Natural killer cell (primary cell): ENCODE data around the gene SLC37A3. TPM values are rescaled to one million over a fixed set of nuclear protein-coding genes. Genes with fewer than 3 reads are reported as not detected.
A peak's percentile ranks its signal among the peaks of the same experiment; 100 is the strongest.

Experiments used
- ATAC-seq, 3 donors: fragments of 150-1000 bp in 2 of 3; fragments of 200-7000 bp in 1 of 3; cut with Tn5 transposase; 1 replicate in 1 of 3; 2 replicates in 2 of 3; pipeline ENCODE4 v1.10.0; 2021; ENCODE audit warnings: mild to moderate bottlenecking in 2 of 3, moderate library complexity in 2 of 3
- DNase-seq, 2 donors: peaks; one replicate each; pipeline versions ENCODE4 v3.0.0 to v3.0.0-alpha.2; 2013 to 2021; ENCODE audit warnings: mixed read lengths in 1 of 2
- H3K27ac ChIP-seq: one replicate; pipeline ENCODE4 v1.5.1; 2013; ENCODE audit warnings: mild to moderate bottlenecking, low read length
- H3K27me3 ChIP-seq: one replicate; pipeline ENCODE4 v1.6.1; 2013; ENCODE audit warnings: low read length; ENCODE audit not compliant: control insufficient read depth, insufficient read depth
- H3K36me3 ChIP-seq: one replicate; pipeline ENCODE4 v1.6.1; 2013; ENCODE audit warnings: low read length; ENCODE audit not compliant: control insufficient read depth, insufficient read depth
- H3K4me1 ChIP-seq: one replicate; pipeline ENCODE4 v1.6.1; 2013; ENCODE audit warnings: low read length; ENCODE audit not compliant: control insufficient read depth, insufficient read depth
- H3K4me3 ChIP-seq: one replicate; pipeline ENCODE4 v1.5.1; 2013; ENCODE audit warnings: low read length
- H3K9me3 ChIP-seq: one replicate; pipeline ENCODE4 v1.6.1; 2013; ENCODE audit warnings: low read length; ENCODE audit not compliant: control insufficient read depth, insufficient read depth
- H3K27ac Mint-ChIP-seq, 2 donors: one replicate each; pipeline ENCODE4 v1.8.0; 2022; ENCODE audit warnings: mild to moderate bottlenecking in 2 of 2, mixed read lengths in 2 of 2, moderate library complexity in 1 of 2
- H3K27me3 Mint-ChIP-seq, 2 donors: one replicate each; pipeline ENCODE4 v1.8.0; 2022; ENCODE audit warnings: low read depth in 2 of 2, mixed read lengths in 2 of 2
- H3K36me3 Mint-ChIP-seq: one replicate; pipeline ENCODE4 v1.8.0; 2022; ENCODE audit warnings: mixed read lengths
- H3K4me1 Mint-ChIP-seq, 2 donors: one replicate each; pipeline ENCODE4 v1.8.0; 2022; ENCODE audit warnings: mixed read lengths in 2 of 2
- H3K4me3 Mint-ChIP-seq: one replicate; pipeline ENCODE4 v1.8.0; 2022; ENCODE audit warnings: mild to moderate bottlenecking, moderate library complexity, mixed read lengths
- H3K9me3 Mint-ChIP-seq, 2 donors: one replicate each; pipeline ENCODE4 v1.8.0; 2022; ENCODE audit warnings: mixed read lengths in 2 of 2
- CTCF ChIP-seq: fragments of 200-600 bp; IDR thresholded peaks from one replicate; pipeline ENCODE4 v1.8.0; 2022; ENCODE audit warnings: antibody characterized with exemption
- WGBS: methylation state at CpG from one replicate; pipeline ENCODE4 v1.1.7; 2013; ENCODE audit warnings: missing lambda C conversion rate; ENCODE audit not compliant: insufficient coverage; 5-methylcytosine and 5-hydroxymethylcytosine counted together
- intact Hi-C: fragments of 100-400 bp; cut with micrococcal nuclease; formaldehyde crosslinking; loops from one replicate; pipeline ENCODE4 v1.14.2; 2022
- total RNA-seq, 4 donors: library from RNA; stranded (reverse); fragments of 120-200 nt in 1 of 4; gene quantifications; one replicate each; pipeline versions ENCODE4 v1.2.3 to v1.2.4, GENCODE V29; 2013 to 2022

The SLC37A3 gene
- total RNA-seq, 3 donors from 2014 or later (not counting 1 experiment from before 2014, with no cell fraction given) = 19.1 to 26.4 (median 24.5) TPM

GRCh38 chr7:140384894-140385545 lies 13.3 kb downstream of the SLC37A3 start:
- Mint-ChIP-seq H3K27ac (no peak overlapping the region), H3K4me1 (no peaks in the 10 kb centered on the region), H3K27me3 (no peaks in the 10 kb centered on the region), H3K4me3 (no peak overlapping the region), H3K36me3 (no peaks in the 10 kb centered on the region), H3K9me3 (no peaks in the 10 kb centered on the region)
- H3K36me3 ChIP-seq = peaks cover 5% of the 10 kb centered on the region
- no peak for TF ChIP-seq CTCF
- H3K4me3 ChIP-seq = no peak overlapping the region
- intact Hi-C loops = no loop called here
- no CpG with 5 or more reads among the region's 1 CpG for whole genome bisulfite sequencing
- H3K4me1 ChIP-seq = peaks cover 9% of the 10 kb centered on the region
- DNase-seq (no peak), ATAC-seq (no peak)
- H3K27me3 ChIP-seq = no peaks in the 10 kb centered on the region
- H3K9me3 ChIP-seq = no peaks in the 10 kb centered on the region
- no peak overlapping the region for H3K27ac ChIP-seq

DNA sequence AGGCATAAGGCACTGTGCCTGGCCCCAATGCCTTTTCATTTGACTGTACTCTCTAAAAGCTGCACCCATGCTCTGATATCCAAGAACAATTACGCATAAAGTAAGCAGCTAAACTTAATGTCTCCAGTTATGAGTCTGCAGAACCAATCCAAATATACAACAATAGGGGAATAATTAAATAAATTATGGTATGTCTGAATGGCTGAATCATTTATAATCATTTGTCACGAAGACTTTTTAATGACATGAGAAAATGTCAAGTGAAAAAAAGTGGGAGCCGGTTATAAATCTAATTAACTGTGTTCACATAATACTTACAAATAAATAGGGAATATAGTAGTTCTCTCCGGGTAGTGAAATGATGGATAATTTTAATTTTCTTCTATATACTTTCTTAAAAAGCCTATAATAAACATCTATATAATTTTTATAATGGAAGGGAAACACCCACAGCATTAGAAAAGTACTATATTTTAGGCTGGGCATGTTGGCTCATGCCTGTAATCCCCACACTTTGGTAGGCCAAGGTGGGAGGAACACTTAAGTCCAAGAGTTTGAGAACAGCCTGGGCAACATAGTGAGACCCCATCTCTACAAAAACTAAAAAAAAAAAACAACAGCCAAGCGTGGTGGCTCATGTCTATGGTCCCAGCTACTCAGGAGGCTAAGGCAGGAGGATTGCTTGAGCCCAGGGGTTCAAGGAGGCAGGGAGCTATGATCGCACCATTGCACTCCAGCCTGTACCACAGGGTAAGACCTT lies 14.2 kb downstream of the SLC37A3 start:
- Mint-ChIP-seq H3K4me1 (no peaks in the 10 kb centered on the region), H3K36me3 (no peaks in the 10 kb centered on the region), H3K4me3 (no peak overlapping the region), H3K27ac (no peak overlapping the region), H3K9me3 (no peaks in the 10 kb centered on the region), H3K27me3 (no peaks in the 10 kb centered on the region)
- intact Hi-C loops = no loop called here
- no peaks in the 10 kb centered on the region for H3K9me3 ChIP-seq
- peaks cover 5% of the 10 kb centered on the region for H3K36me3 ChIP-seq
- no peak overlapping the region for H3K4me3 ChIP-seq
- H3K4me1 ChIP-seq = no peaks in the 10 kb centered on the region
- WGBS = 92% methylated on average over 3 of the region's 6 CpGs
- DNase-seq = no peak
- no peak overlapping the region for H3K27ac ChIP-seq
- TF ChIP-seq CTCF = no peak
- ATAC-seq = no peak
- no peaks in the 10 kb centered on the region for H3K27me3 ChIP-seq

GRCh38 chr7:140375892-140376730 lies 22.2 kb downstream of the SLC37A3 start:
- peak overlapping the region; percentile 1 for H3K4me3 ChIP-seq
- DNase-seq = peak in 1 of 2 donors; percentile 61
- 54% methylated on average over 8 of the region's 8 CpGs for WGBS
- H3K27me3 ChIP-seq = no peaks in the 10 kb centered on the region
- Mint-ChIP-seq H3K36me3 (no peaks in the 10 kb centered on the region), H3K27ac (peak overlapping the region; percentile 26 to 72), H3K9me3 (no peaks in the 10 kb centered on the region), H3K27me3 (no peaks in the 10 kb centered on the region), H3K4me1 (peaks cover 7 to 8% of the 10 kb centered on the region in 2 donors), H3K4me3 (peak overlapping the region; percentile 38)
- intact Hi-C loops = no loop called here
- no peaks in the 10 kb centered on the region for H3K4me1 ChIP-seq
- ATAC-seq = peak in 2 of 3 donors; percentile 38 to 53
- no peak for TF ChIP-seq CTCF
- H3K27ac ChIP-seq = peak overlapping the region; percentile 40
- H3K36me3 ChIP-seq = peaks cover 4% of the 10 kb centered on the region
- H3K9me3 ChIP-seq = no peaks in the 10 kb centered on the region
